SK-N-MC (cell line): ENCODE results near the gene TAF1.

Experiments
- EZH2 ChIP-seq: fragments of 200-600 bp; sonication (generic); IDR thresholded peaks from one replicate; pipeline ENCODE4 v1.6.1; 2017; ENCODE audit warnings: antibody characterized with exemption
- POLR2AphosphoS5 ChIP-seq: IDR thresholded peaks from 2 replicates; pipeline ENCODE4 v1.6.1; 2012; ENCODE audit warnings: mild to moderate bottlenecking, low read depth, low read length, borderline replicate concordance

DNA sequence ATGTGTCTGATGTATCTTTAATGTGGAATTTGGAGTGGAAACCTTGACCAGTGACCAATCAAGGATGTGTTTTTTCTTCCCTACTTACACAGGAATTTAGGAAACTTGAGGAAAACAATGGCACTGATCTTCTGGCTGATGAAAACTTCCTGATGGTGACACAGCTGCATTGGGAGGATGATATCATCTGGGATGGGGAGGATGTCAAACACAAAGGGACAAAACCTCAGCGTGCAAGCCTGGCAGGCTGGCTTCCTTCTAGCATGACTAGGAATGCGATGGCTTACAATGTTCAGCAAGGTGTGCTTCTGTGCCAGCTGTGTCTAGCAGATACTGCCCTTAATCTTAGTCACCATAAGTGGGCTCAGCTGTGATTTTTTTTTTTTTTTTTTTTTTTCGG, 12.6 kb downstream of the TAF1 start:
- no peak for TF ChIP-seq EZH2
- no peak for TF ChIP-seq POLR2AphosphoS5
